ENCODE data around the gene MZT2A.
"Not testable (repeated sequence)": the region's sequence is repeated elsewhere in the genome, so short reads cannot be mapped to it uniquely, and the experiment has no call there.

DNA sequence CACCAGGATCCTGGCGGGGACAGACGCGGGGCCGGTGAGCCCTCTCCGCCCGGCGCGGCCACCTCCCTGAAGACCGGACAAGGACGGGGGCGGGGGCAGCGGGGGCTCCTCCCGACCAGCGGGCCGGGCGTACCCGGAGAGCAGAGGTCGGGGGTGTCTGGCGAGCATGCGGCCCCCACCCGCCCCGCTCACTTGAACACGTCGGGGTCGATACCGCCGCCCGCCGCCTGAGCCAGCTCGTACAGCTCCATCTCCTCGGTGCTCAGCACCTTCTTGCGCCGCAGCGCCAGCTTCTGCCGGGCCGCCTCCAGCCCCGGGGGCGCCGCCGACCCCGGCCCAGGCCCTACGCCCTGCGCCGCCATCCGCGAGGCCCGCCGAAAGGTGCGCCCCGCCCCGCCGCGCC is at the start of gene MZT2A:
- TF ChIP-seq, protein P1, sequence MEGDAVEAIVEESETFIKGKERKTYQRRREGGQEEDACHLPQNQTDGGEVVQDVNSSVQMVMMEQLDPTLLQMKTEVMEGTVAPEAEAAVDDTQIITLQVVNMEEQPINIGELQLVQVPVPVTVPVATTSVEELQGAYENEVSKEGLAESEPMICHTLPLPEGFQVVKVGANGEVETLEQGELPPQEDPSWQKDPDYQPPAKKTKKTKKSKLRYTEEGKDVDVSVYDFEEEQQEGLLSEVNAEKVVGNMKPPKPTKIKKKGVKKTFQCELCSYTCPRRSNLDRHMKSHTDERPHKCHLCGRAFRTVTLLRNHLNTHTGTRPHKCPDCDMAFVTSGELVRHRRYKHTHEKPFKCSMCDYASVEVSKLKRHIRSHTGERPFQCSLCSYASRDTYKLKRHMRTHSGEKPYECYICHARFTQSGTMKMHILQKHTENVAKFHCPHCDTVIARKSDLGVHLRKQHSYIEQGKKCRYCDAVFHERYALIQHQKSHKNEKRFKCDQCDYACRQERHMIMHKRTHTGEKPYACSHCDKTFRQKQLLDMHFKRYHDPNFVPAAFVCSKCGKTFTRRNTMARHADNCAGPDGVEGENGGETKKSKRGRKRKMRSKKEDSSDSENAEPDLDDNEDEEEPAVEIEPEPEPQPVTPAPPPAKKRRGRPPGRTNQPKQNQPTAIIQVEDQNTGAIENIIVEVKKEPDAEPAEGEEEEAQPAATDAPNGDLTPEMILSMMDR (IDR thresholded peaks at IDR 0.05; ENCODE audit: poor library complexity): not testable (repeated sequence)
- not testable (repeated sequence) for TF ChIP-seq EZH2 (IDR thresholded peaks at IDR 0.05; ENCODE audit: borderline replicate concordance); EZH2phosphoT487 (IDR thresholded peaks at IDR 0.05; ENCODE audit: low read depth, severe bottlenecking, unreplicated experiment)

All from hepatocyte (in vitro differentiated cells).